H1 (cell line): ENCODE measurements around the gene MCHR2. TPM values are rescaled to one million over a fixed set of nuclear protein-coding genes. Genes with fewer than 3 reads are reported as not detected.

Source experiments
- CTCF ChIA-PET: fragments of 300-600 bp; sonication (Branson Sonifier 250); formaldehyde crosslinking; loops from one replicate; lab custom pipeline; 2021; ENCODE audit not compliant: partially characterized antibody; lab: Charles Lee
- POLR2A ChIA-PET: fragments of 300-600 bp; sonication (Branson Sonifier 250); formaldehyde crosslinking; loops from one replicate; lab custom pipeline; 2021; ENCODE audit warnings: inconsistent platforms; ENCODE audit not compliant: partially characterized antibody; lab: Charles Lee
- DNase-seq, 2 experiments: peaks; one replicate each; pipeline versions ENCODE4 v3.0.0 to v3.0.0-alpha.2; 2010 to 2022; ENCODE audit warnings: low spot score in 2 of 2, low read depth in 1 of 2, mixed read lengths in 1 of 2
- FAIRE-seq: peaks from 2 replicates; lab custom pipeline; 2011; peaks lifted over from hg19 to GRCh38; lab: Jason Lieb, UNC
- H2AFZ ChIP-seq: 2 replicates; pipeline ENCODE4 v1.8.1; 2012; ENCODE audit warnings: low read length, inconsistent platforms
- H2AK5ac ChIP-seq: 2 replicates; pipeline ENCODE4 v1.6.1; 2013; ENCODE audit warnings: low read depth, low read length
- H2BK120ac ChIP-seq: replicated peaks from 2 replicates; pipeline ENCODE3; 2013; ENCODE audit warnings: low read depth, low read length, inconsistent platforms
- H2BK12ac ChIP-seq: 2 replicates; pipeline ENCODE4 v1.6.1; 2013; ENCODE audit warnings: low read depth, low read length
- H2BK15ac ChIP-seq: 2 replicates; pipeline ENCODE4 v1.6.1; 2013; ENCODE audit warnings: low read length
- H2BK20ac ChIP-seq: 2 replicates; pipeline ENCODE4 v1.6.1; 2013; ENCODE audit warnings: low read length
- H2BK5ac ChIP-seq: 2 replicates; pipeline ENCODE4 v1.6.1; 2013; ENCODE audit warnings: low read depth, low read length
- H3K14ac ChIP-seq: 2 replicates; pipeline ENCODE4 v1.6.1; 2013; ENCODE audit warnings: inconsistent platforms; ENCODE audit not compliant: insufficient read length
- H3K18ac ChIP-seq: 2 replicates; pipeline ENCODE4 v1.6.1; 2013; ENCODE audit warnings: low read length; ENCODE audit errors: extremely low read depth
- H3K23ac ChIP-seq: 2 replicates; pipeline ENCODE4 v1.6.1; 2013; ENCODE audit warnings: inconsistent platforms; ENCODE audit not compliant: insufficient read length
- H3K23me2 ChIP-seq: 2 replicates; pipeline ENCODE4 v1.6.1; 2013; ENCODE audit warnings: low read depth, low read length
- H3K27ac ChIP-seq: 2 replicates; pipeline ENCODE4 v1.6.1; 2011; ENCODE audit warnings: low read depth, low read length, inconsistent platforms
- H3K27me3 ChIP-seq, 4 experiments: replicated peaks in 1 of 4; 1 replicate in 1 of 4; 2 replicates in 3 of 4; pipeline versions ENCODE4 v1.6.1 to v1.8.1; 2011 to 2013; ENCODE audit warnings: low read length in 3 of 4, mild to moderate bottlenecking in 3 of 4, inconsistent platforms in 2 of 4, mixed read lengths in 2 of 4, moderate library complexity in 1 of 4; ENCODE audit not compliant: control insufficient read depth in 3 of 4, insufficient read depth in 3 of 4; ENCODE audit errors: extremely low read depth in 1 of 4
- H3K36me3 ChIP-seq, 4 experiments: 2 replicates each; pipeline versions ENCODE4 v1.6.1 to v1.8.1; 2011 to 2013; ENCODE audit warnings: mild to moderate bottlenecking in 4 of 4, low read length in 3 of 4, moderate library complexity in 2 of 4, control low read depth in 1 of 4, inconsistent platforms in 1 of 4; ENCODE audit not compliant: insufficient read depth in 4 of 4, control insufficient read depth in 2 of 4
- H3K4ac ChIP-seq: replicated peaks from 2 replicates; pipeline ENCODE3; 2013; ENCODE audit warnings: low read length, low read depth, mixed read lengths, inconsistent platforms; ENCODE audit not compliant: insufficient read length
- H3K4me1 ChIP-seq, 4 experiments: replicated peaks in 1 of 4; 1 replicate in 1 of 4; 2 replicates in 3 of 4; pipeline versions ENCODE4 v1.6.1 to v1.8.1; 2011 to 2013; ENCODE audit warnings: low read length in 3 of 4, inconsistent platforms in 2 of 4, mixed read lengths in 1 of 4; ENCODE audit not compliant: insufficient read depth in 4 of 4, control insufficient read depth in 3 of 4
- H3K4me2 ChIP-seq, 2 experiments: 2 replicates each; pipeline versions ENCODE4 v1.6.1 to v1.8.1; 2011 to 2013; ENCODE audit warnings: low read depth in 2 of 2, low read length in 2 of 2, control low read depth in 1 of 2, inconsistent platforms in 1 of 2, mild to moderate bottlenecking in 1 of 2; ENCODE audit not compliant: insufficient read depth in 1 of 2
- H3K4me3 ChIP-seq, 4 experiments: fragments of 200-600, 300-600 bp in 1 of 4; sonication (generic), shearing (Covaris generic), sonication (Bioruptor Twin) in 1 of 4; 2 replicates each; pipeline versions ENCODE4 v1.5.1 to v1.8.1; 2011 to 2016; ENCODE audit warnings: low read length in 4 of 4, low read depth in 3 of 4, control low read depth in 2 of 4, inconsistent platforms in 2 of 4, mild to moderate bottlenecking in 2 of 4, mixed read lengths in 1 of 4, moderate library complexity in 1 of 4; ENCODE audit not compliant: insufficient read depth in 2 of 4; ENCODE audit errors: extremely low read depth in 1 of 4
- H3K56ac ChIP-seq: replicated peaks from 2 replicates; pipeline ENCODE3; 2013; ENCODE audit warnings: low read depth, mild to moderate bottlenecking, mixed read lengths, low read length, inconsistent platforms; ENCODE audit not compliant: insufficient read length
- H3K79me1 ChIP-seq: 2 replicates; pipeline ENCODE4 v1.6.1; 2013; ENCODE audit warnings: low read depth, low read length, control low read depth
- H3K79me2 ChIP-seq, 2 experiments: 2 replicates each; pipeline versions ENCODE4 v1.6.1 to v1.8.1; 2012 to 2013; ENCODE audit warnings: low read length in 2 of 2, mild to moderate bottlenecking in 2 of 2, inconsistent platforms in 1 of 2; ENCODE audit not compliant: insufficient read depth in 2 of 2, control insufficient read depth in 1 of 2
- H3K9ac ChIP-seq, 4 experiments: replicated peaks in 1 of 4; 1 replicate in 1 of 4; 2 replicates in 3 of 4; pipeline versions ENCODE4 v1.6.1 to v1.8.1; 2011 to 2013; ENCODE audit warnings: low read depth in 3 of 4, low read length in 3 of 4, control low read depth in 2 of 4, mild to moderate bottlenecking in 2 of 4, moderate library complexity in 2 of 4, inconsistent platforms in 1 of 4; ENCODE audit errors: extremely low read depth in 1 of 4
- H3K9me3 ChIP-seq, 2 experiments: 2 replicates each; pipeline versions ENCODE4 v1.6.1 to v1.8.1; 2012 to 2013; ENCODE audit warnings: mild to moderate bottlenecking in 2 of 2, moderate library complexity in 2 of 2, control low read depth in 1 of 2, inconsistent platforms in 1 of 2, low read depth in 1 of 2, low read length in 1 of 2, mixed read lengths in 1 of 2; ENCODE audit not compliant: insufficient read depth in 2 of 2
- H4K20me1 ChIP-seq, 2 experiments: replicated peaks in 1 of 2; 2 replicates each; pipeline versions ENCODE3 to v1.8.1; 2011 to 2013; ENCODE audit warnings: inconsistent platforms in 2 of 2, low read length in 2 of 2, mild to moderate bottlenecking in 1 of 2; ENCODE audit not compliant: insufficient read depth in 2 of 2, control insufficient read depth in 1 of 2
- H4K5ac ChIP-seq: 2 replicates; pipeline ENCODE4 v1.6.1; 2013; ENCODE audit warnings: low read length, low read depth, mixed read lengths, inconsistent platforms; ENCODE audit not compliant: insufficient read length
- H4K8ac ChIP-seq: 2 replicates; pipeline ENCODE4 v1.8.0; 2013; ENCODE audit warnings: mild to moderate bottlenecking, moderate library complexity, low read length, inconsistent platforms; ENCODE audit not compliant: insufficient read depth; ENCODE audit errors: extremely low read depth
- H4K91ac ChIP-seq: replicated peaks from 2 replicates; pipeline ENCODE3; 2013; ENCODE audit warnings: low read length, mixed read lengths, inconsistent platforms; ENCODE audit not compliant: insufficient read length
- CBX8 ChIP-seq: fragments of 300-800, 300-1000 bp; sonication (generic); IDR thresholded peaks from 2 replicates; pipeline ENCODE4 v1.7.1; 2016; ENCODE audit warnings: low read depth, low read length, borderline replicate concordance
- CTBP2 ChIP-seq: IDR thresholded peaks from 2 replicates; pipeline ENCODE4 v1.7.0; 2011; ENCODE audit warnings: borderline replicate concordance, mild to moderate bottlenecking, moderate library complexity, mixed read lengths, low read length; ENCODE audit not compliant: insufficient read depth, insufficient read length
- CTCF ChIP-seq, 3 experiments: IDR thresholded peaks; 1 replicate in 2 of 3; 2 replicates in 1 of 3; pipeline versions ENCODE4 v1.5.1 to v1.6.1; 2011; ENCODE audit warnings: low read length in 3 of 3, mild to moderate bottlenecking in 3 of 3, inconsistent platforms in 2 of 3, low read depth in 1 of 3, moderate library complexity in 1 of 3; ENCODE audit not compliant: insufficient read depth in 1 of 3; ENCODE audit errors: control extremely low read depth in 1 of 3
- EGR1 ChIP-seq: IDR thresholded peaks from 2 replicates; pipeline ENCODE4 v1.6.1; 2011; ENCODE audit warnings: low read depth, low read length, borderline replicate concordance
- HDAC6 ChIP-seq: IDR thresholded peaks from one replicate; pipeline ENCODE4 v1.7.1; 2012; ENCODE audit warnings: low read depth, mild to moderate bottlenecking, inconsistent platforms, low read length, moderate library complexity
- KDM1A ChIP-seq: fragments of 200-600, 300-600 bp; sonication (generic); IDR thresholded peaks from 2 replicates; pipeline ENCODE4 v1.7.1; 2016; ENCODE audit warnings: mild to moderate bottlenecking, low read length, borderline replicate concordance
- MAFK ChIP-seq: IDR thresholded peaks from 2 replicates; pipeline ENCODE4 v1.6.1; 2012; ENCODE audit warnings: low read depth, mild to moderate bottlenecking, improper control_type of control experiment, low read length
- PHF8 ChIP-seq: fragments of 200-600 bp; sonication (generic); conservative IDR thresholded peaks from 2 replicates; pipeline ENCODE4 v1.7.1; 2012; ENCODE audit warnings: low read depth, mild to moderate bottlenecking, inconsistent platforms, low read length, moderate library complexity
- POLR2AphosphoS5 ChIP-seq: IDR thresholded peaks from 2 replicates; pipeline ENCODE4 v1.6.1; 2011; ENCODE audit warnings: low read depth, low read length
- SIX5 ChIP-seq: IDR thresholded peaks from 2 replicates; pipeline ENCODE4 v1.6.1; 2011; ENCODE audit warnings: mild to moderate bottlenecking, low read depth, low read length
- WGBS, 2 experiments: shearing (Covaris generic) in 1 of 2; methylation state at CpG; one replicate each; pipeline versions ENCODE4 v1.1.6 to v1.1.7; 2013 to 2015; ENCODE audit warnings: low lambda C conversion rate in 2 of 2, mixed read lengths in 2 of 2, inconsistent platforms in 1 of 2, low coverage in 1 of 2, missing lambda C conversion rate in 1 of 2; ENCODE audit not compliant: insufficient replicate concordance in 2 of 2, insufficient coverage in 1 of 2, insufficient read length in 1 of 2; ENCODE audit errors: extremely low coverage in 1 of 2, missing lambda C conversion rate in 1 of 2; 5-methylcytosine and 5-hydroxymethylcytosine counted together
- polyA plus RNA-seq, 7 experiments: library from polyadenylated mRNA; depleted of rRNA in 3 of 7; stranded (reverse) in 5 of 7; unstranded in 2 of 7; fragments of >200 nt in 5 of 7; fragments of 200-250 nt in 2 of 7; gene quantifications; 1 replicate in 5 of 7; 2 replicates in 1 of 7; 4 replicates in 1 of 7; pipeline versions ENCODE4 v1.2.1 to v1.2.3, GENCODE V29; 2011 to 2013; ENCODE audit warnings: missing spikeins in 2 of 7, mixed read lengths in 2 of 7
- total RNA-seq: library from RNA; stranded (reverse); fragmentation: NEBNext Ultra II Directional; extraction: Animal tissue kit (Norgen Biotek cat#: 25700); gene quantifications from 2 replicates; pipeline ENCODE4 v1.2.1, GENCODE V29; 2021
- TF ChIP-seq, protein P1 (sequence below): IDR thresholded peaks from 2 replicates; pipeline ENCODE4 v1.6.1; 2011; ENCODE audit warnings: low read length, improper control_type of control experiment

MCHR2 gene
- total and polyA plus RNA-seq, 2 of the 8 experiments (the other 6 are each of a cell fraction or from before 2014, with no cell fraction given) = not detected

GRCh38 chr6:99879431-99879830 lies 114.6 kb downstream of the MCHR2 start:
- Histone ChIP-seq H3K23ac (no peak overlapping the region), H2AK5ac (no peak overlapping the region), H2BK20ac (no peak overlapping the region), H3K36me3 (no peaks in the 10 kb centered on the region), H2BK15ac (no peak overlapping the region), H3K27ac (no peak overlapping the region), H4K20me1 (no peaks in the 10 kb centered on the region), H3K27me3 (no peaks in the 10 kb centered on the region), H2AFZ (no peak overlapping the region), H2BK120ac (no peak overlapping the region), H3K9me3 (no peaks in the 10 kb centered on the region), H3K23me2 (no peaks in the 10 kb centered on the region), H2BK12ac (no peak overlapping the region), H4K91ac (no peak overlapping the region), H3K14ac (no peak overlapping the region), H3K9ac (no peak overlapping the region), H3K4me3 (no peak overlapping the region), H3K79me1 (no peaks in the 10 kb centered on the region), H2BK5ac (no peak overlapping the region), H3K4ac (no peak overlapping the region), H3K79me2 (no peaks in the 10 kb centered on the region), H3K56ac (no peak overlapping the region), H3K4me1 (no peaks in the 10 kb centered on the region), H3K18ac (no peak overlapping the region), H3K4me2 (no peak overlapping the region), H4K5ac (no peak overlapping the region), H4K8ac (no peak overlapping the region)
- 73% methylated on average over 3 of the region's 3 CpGs; no CpG with 5 or more reads in 1 of the 2 experiments for WGBS, 2 experiments
- FAIRE-seq = no peak
- ChIA-PET POLR2A (no interaction called here), CTCF (interaction anchor here (3.4 kb wide), 1 partner anchor 10 kb away, joined by 27 read pairs; no protein-coding TSS in a partner anchor)
- no peak for DNase-seq
- TF ChIP-seq MAFK = no peak
- TF ChIP-seq HDAC6 = no peak
- TF ChIP-seq PHF8 = no peak
- TF ChIP-seq, protein P1, sequence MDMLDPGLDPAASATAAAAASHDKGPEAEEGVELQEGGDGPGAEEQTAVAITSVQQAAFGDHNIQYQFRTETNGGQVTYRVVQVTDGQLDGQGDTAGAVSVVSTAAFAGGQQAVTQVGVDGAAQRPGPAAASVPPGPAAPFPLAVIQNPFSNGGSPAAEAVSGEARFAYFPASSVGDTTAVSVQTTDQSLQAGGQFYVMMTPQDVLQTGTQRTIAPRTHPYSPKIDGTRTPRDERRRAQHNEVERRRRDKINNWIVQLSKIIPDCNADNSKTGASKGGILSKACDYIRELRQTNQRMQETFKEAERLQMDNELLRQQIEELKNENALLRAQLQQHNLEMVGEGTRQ = no peak
- no peak for TF ChIP-seq KDM1A
- no peak for TF ChIP-seq POLR2AphosphoS5
- TF ChIP-seq CTCF (IDR thresholded peaks at IDR 0.05; ENCODE audit: control extremely low read depth in 1 of 3, insufficient read depth in 1 of 3, low read depth in 1 of 3, low read length in 3 of 3) = no peak
- TF ChIP-seq CTBP2 = no peak
- TF ChIP-seq SIX5 = no peak
- no peak for TF ChIP-seq CBX8
- TF ChIP-seq EGR1 = no peak
